ENCODE measurements around the gene RETREG2.

Gene RETREG2

GRCh38 chr2:219216535-219216915, 38.5 kb downstream of the RETREG2 start:
- DNase-seq, result no peak

- DNase-seq, result no peak
These were observed 40.2 kb downstream of the RETREG2 start for GRCh38 chr2:219218217-219218731.

DNA sequence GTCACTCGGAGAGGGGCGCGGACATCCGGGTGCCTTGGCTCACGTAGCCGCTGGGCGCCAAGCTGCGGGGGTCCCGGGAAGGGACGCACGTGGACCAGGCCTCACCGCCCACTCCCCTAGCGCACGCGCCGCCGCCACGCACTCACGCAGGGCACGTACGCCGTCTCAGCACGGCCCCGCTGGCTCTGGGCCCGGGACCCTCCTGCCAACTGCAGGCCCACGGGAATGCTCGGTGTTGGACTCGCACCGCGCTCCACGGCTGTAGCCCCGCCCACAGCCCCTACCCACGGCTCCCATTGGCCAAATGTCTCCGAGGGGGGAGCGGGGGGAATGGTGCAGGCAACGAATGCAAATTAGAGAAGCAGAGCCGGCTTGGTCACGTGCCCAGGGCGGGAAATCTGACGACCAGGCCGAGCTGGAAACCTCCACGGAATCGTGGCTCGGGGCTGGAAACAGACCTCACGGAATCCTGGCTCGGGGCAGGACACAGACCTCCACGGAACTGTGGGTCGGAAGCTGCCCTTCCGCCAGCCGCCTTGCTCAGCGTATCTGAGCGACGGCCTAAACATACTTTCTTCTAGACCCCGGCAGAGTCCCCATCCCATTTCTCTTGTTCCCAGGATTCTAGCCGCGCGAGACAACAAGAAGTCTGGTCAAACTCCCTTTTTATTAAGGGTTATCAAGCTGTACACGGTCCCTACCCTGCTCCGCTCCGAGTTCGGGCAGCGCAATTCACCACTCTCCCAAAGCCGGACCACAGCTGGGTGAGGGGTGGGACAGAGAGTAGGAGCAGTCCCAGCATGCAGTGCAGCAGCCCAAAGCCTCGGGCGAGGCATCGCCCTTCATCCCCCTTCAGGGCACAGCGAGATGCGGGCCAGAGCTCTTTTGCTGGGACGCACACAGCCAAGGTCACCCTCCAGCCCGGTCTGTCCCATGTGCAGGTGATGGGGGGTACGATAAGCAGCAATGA, 40.9 kb downstream of the RETREG2 start, which contains the start of gene ABCB6:
ABCB6 (minus strand) TSS at position 227 of the 970 bp plus-strand sequence. CDS start 285 bp downstream, outside the sequence.
- DNase-seq, result peak; percentile 86

DNA sequence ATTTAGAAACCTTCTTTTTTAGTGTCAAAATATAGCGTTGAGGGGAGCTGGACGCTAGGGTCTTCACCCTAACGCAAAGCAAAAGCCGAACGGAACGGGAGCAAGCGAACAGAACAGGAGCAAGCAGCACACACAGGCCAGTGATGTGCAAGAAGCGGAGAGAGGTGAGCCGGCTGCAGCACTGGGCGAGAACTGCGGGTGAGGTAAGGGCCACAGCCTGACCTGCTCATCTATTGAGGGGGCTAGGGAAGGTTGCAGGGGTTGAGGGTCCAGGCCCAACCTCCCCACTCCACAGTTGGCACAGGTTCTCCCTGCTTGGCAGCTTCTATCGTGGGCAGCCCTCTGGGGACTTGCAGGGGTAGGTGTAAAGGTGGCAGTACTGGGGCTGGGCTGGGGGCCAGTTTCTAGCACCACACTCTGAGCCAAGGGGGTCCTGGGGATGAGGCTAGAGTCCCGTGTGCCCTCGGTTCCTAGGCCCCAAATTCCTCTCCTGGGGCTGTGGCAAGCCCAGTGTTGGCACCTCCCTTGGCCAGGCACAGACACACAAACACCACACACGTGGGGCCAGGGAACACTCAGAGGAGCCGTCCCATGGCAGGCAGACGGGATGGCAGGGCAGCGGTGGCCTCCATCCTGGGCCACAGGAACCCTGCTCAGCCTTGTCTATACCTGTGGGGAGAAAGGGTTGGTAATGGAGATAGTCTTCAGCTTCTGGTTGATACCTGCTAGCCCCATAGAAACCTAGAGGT, 41.9 kb downstream of the RETREG2 start:
- no peak for DNase-seq

DNA sequence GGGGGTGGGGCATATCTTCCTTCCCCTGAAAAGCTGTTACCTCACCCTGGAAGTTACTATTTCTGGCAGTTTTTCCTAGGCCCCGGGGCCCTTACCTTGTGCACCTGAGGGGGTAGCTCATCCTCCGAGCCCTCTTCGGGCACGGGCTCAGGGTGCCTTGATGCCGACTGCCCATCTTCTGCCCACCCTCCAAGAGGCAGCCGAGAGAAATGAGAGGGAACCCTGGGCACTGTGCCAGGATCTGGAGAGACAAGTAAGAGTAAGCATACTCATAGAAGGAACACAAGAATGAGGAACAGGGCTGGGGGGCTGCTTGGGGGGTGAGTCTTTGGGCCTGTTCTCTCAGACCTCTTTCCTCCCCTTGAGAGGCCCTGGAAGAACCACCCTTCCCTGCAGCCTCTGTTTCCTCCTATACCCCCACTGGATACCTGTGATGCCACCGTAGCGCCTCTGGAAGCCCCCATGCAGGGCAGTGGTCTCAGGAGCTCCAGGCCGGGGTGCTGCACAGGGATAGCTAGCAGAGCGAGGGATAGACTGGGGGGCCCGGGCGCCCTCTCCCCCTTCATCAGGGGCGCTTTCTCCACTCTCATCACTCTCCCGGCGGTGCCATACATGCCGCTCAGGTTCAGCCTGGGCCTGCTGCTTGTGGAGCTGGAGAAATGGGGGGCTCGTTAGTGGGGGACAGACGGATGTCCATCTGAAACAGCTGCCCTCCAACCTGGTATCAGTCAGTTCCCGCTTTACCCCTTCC, 42.8 kb downstream of the RETREG2 start:
- DNase-seq, result no peak

- no peak for DNase-seq
These were observed 44.0 kb downstream of the RETREG2 start for GRCh38 chr2:219221957-219222518.

- no peak for DNase-seq
These were observed 45.9 kb downstream of the RETREG2 start for GRCh38 chr2:219223831-219224610.

- no peak for DNase-seq
These were observed 47.3 kb downstream of the RETREG2 start for GRCh38 chr2:219225350-219225749.

GRCh38 chr2:219228041-219228910, 50.2 kb downstream of the RETREG2 start:
- DNase-seq, result no peak

DNA sequence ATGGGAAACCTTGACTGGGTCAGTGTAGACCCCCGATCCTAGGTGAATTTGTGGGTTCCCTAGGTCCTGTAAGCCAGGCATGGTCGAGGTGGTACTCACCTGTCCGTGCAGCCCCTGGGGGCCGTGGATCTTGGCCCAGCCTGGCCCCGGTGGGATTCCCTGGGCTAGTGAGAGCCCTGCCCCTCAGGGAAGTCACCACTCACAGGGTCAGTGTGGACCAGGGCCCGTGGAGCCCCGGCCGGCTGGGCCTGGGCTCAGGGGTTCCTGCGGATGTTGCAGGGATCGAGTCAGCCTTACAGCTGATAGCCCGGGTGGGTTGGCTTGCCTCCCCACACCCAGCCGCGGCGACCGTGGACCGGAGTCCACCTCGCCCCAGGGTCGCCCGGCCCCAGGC, 50.8 kb downstream of the RETREG2 start:
- no peak for DNase-seq

DNA sequence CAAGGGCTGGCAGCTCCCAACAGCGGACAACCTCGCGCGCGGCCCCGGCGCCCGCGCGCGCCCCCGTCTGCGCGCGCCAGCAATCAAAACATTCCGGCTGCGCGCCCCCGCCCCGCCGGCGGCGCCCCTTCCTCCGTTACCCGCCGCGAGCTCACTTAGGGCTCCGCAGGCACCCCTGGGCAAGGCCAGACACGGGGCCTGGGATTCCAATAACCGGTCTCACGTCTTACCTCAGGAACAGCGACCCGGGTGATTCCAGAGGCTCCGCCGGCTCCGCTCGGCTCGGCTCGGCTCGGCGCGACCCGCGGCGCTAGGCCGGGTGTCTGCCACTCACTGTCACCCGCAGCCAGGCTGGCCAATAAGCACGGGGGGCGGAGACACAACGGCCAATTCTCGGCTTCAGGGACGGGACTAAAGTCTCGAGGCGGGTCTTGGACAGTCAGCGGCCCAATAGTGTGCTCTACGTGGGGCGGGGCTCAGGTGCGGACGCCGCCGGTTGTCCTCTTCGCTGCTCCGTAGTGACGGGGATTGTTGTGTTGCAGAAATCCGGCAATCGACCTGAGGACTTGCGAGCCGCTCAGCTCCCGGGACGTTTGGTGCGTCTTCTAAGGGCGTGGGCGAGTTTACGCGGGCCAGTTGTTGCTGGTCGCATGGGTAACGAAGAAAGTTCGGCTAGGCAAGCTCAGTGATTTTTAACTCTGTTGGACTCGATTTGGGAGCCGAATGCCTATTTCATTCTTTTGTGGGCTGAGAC, 51.4 kb downstream of the RETREG2 start, which contains the start of the genes ANKZF1 and ATG9A:
ANKZF1 (plus strand) TSS at position 502 of the 754 bp plus-strand sequence. CDS start 452 bp downstream, outside the sequence.
ATG9A (minus strand) TSS at position 332 of the 754 bp plus-strand sequence. CDS start 1,612 bp downstream, outside the sequence.
- peak; percentile 98 for DNase-seq

GRCh38 chr2:219230059-219230540, 52.0 kb downstream of the RETREG2 start:
- DNase-seq, result no peak

- DNase-seq, result no peak
These were observed 56.3 kb downstream of the RETREG2 start for GRCh38 chr2:219234331-219234730.

Data from CD4-positive, alpha-beta T cell treated with Interleukin-4 for 4 hours (primary cell).